Measurements from ENCODE around the gene PDXK. TPM values are rescaled to one million over a fixed set of nuclear protein-coding genes. Genes with fewer than 3 reads are reported as not detected.

Gene PDXK
- total and polyA plus RNA-seq, 9 of the 15 experiments (the other 6 are each of a cell fraction or from before 2014, with no cell fraction given): 5.6 to 162 (median 76.5) TPM

DNA sequence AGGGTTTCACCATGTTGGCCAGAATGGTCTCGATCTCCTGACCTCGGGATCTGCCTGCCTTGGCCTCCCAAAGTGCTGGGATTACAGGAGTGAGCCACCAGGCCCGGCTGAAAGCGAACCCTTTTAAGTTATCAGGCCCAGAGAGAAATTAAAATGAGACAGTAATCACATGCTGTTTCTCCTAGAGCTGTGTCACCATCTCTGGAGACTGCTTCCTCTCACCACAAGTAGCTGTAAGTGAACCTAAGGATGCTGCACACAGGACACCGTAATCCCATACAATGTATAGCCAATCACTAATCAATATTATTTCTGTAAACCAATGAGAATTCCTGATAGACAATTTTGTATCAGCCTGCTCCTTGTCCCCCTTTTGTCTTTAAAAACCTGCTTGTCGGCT is 62.9 kb downstream of the PDXK start (continued):
- TF ChIP-seq ZBTB34 (CRISPR knock-in tag; IDR thresholded peaks at IDR 0.05): no peak
- TF ChIP-seq ZNF124 (CRISPR knock-in tag; IDR thresholded peaks at IDR 0.05): no peak

GRCh38 chr21:43782431-43783097 is 63.6 kb downstream of the PDXK start:
- DNase-seq (ENCODE audit: extremely low read depth in 1 of 4, low spot score in 3 of 4): no peak
- peaks cover 0 to 5% of the 10 kb centered on the region in 2 experiments; a peak in 2 of 5 replicates for H3K27me3 ChIP-seq (ENCODE audit: control insufficient read depth in 2 of 2, insufficient read depth in 2 of 2, low read length in 2 of 2)
- in situ Hi-C loops (cut with MboI): loop anchor here (25.0 kb wide), 1 partner anchor 355 kb away; the partner anchor contains the start of gene GATD3
- no peaks in the 10 kb centered on the region for H3K36me3 ChIP-seq (ENCODE audit: control insufficient read depth, insufficient read depth, low read length)
- no peak for ATAC-seq
- peaks cover 2% of the 10 kb centered on the region for H3K9me1 ChIP-seq (ENCODE audit: control insufficient read depth, insufficient read depth, low read length)
- H4K20me1 ChIP-seq (replicated peaks; ENCODE audit: control insufficient read depth, insufficient read depth, low read length): no peaks in the 10 kb centered on the region
- FAIRE-seq: peak; percentile 62
- H3K9ac ChIP-seq (ENCODE audit: insufficient read depth in 1 of 2, low read depth in 2 of 2, low read length in 2 of 2): no peak overlapping the region
- 42% methylated on average over 5 of the region's 5 CpGs for WGBS (ENCODE audit: insufficient coverage, low coverage, missing lambda C conversion rate)
- POLR2A ChIA-PET: interaction anchor here (0.6 to 1.5 kb wide), 6 partner anchors 10 to 129 kb away, joined by 3 to 5 read pairs (median 3); no protein-coding TSS in a partner anchor
- no TSS peak for BruUV-seq (replicated peaks)
- CTCF ChIA-PET (ENCODE audit: low intra/inter-chr PET ratio): no interaction called here
- no peak overlapping the region for H3K4me3 ChIP-seq
- H3K27ac ChIP-seq (ENCODE audit: extremely low read depth, low read depth, low read length): no peak overlapping the region
- peaks cover 8 to 23% of the 10 kb centered on the region in 2 experiments for H3K4me1 ChIP-seq (replicated peaks in 1 of 2; ENCODE audit: control insufficient read depth in 2 of 2, insufficient read depth in 2 of 2, low read length in 2 of 2)
- H3K9me3 ChIP-seq (replicated peaks; ENCODE audit: control insufficient read depth, insufficient read depth, low read depth, low read length): no peaks in the 10 kb centered on the region
- no peaks in the 10 kb centered on the region for H3K79me2 ChIP-seq (ENCODE audit: control insufficient read depth, insufficient read depth, low read length)
- H3K4me2 ChIP-seq (ENCODE audit: insufficient read depth, low read length): no peak overlapping the region
- intact Hi-C loops (cut with micrococcal nuclease): no loop called here
- no peak overlapping the region for H2AFZ ChIP-seq (ENCODE audit: low read depth, low read length)
- no peak for TF ChIP-seq ZNF41 (CRISPR knock-in tag; conservative IDR thresholded peaks at IDR 0.05)
- TF ChIP-seq POLR3A (IDR thresholded peaks at IDR 0.05; ENCODE audit: borderline replicate concordance, extremely low read depth, insufficient read depth, insufficient read length): no peak
- TF ChIP-seq NEUROD1 (IDR thresholded peaks at IDR 0.05; ENCODE audit: borderline replicate concordance, low read depth, low read length, partially characterized antibody): no peak
- TF ChIP-seq, protein P1, sequence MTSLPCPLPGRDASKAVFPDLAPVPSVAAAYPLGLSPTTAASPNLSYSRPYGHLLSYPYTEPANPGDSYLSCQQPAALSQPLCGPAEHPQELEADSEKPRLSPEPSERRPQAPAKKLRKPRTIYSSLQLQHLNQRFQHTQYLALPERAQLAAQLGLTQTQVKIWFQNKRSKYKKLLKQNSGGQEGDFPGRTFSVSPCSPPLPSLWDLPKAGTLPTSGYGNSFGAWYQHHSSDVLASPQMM (CRISPR knock-in tag; IDR thresholded peaks at IDR 0.05): no peak
- TF ChIP-seq, protein P2, sequence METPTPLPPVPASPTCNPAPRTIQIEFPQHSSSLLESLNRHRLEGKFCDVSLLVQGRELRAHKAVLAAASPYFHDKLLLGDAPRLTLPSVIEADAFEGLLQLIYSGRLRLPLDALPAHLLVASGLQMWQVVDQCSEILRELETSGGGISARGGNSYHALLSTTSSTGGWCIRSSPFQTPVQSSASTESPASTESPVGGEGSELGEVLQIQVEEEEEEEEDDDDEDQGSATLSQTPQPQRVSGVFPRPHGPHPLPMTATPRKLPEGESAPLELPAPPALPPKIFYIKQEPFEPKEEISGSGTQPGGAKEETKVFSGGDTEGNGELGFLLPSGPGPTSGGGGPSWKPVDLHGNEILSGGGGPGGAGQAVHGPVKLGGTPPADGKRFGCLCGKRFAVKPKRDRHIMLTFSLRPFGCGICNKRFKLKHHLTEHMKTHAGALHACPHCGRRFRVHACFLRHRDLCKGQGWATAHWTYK (CRISPR knock-in tag; IDR thresholded peaks at IDR 0.05): no peak
- TF ChIP-seq PKNOX1 (IDR thresholded peaks at IDR 0.05): no peak
- no peak for TF ChIP-seq SMARCA4 (IDR thresholded peaks at IDR 0.05)
- TF ChIP-seq IFI16 (CRISPR knock-in tag; IDR thresholded peaks at IDR 0.05): no peak
- no peak for TF ChIP-seq CEBPG (CRISPR knock-in tag; IDR thresholded peaks at IDR 0.05)
- TF ChIP-seq CEBPG (tag; conservative IDR thresholded peaks at IDR 0.05 in 1 of 2, IDR thresholded peaks at IDR 0.05 in 1 of 2): 0 out of 4 replicates have a peak, but pooled peaks have one; percentile 7 to 16
- TF ChIP-seq ZNF140 (CRISPR knock-in tag; IDR thresholded peaks at IDR 0.05): no peak
- no peak for TF ChIP-seq ELK1 (CRISPR knock-in tag; IDR thresholded peaks at IDR 0.05)
- TF ChIP-seq EGR1 (conservative IDR thresholded peaks at IDR 0.05): no peak
- no peak for TF ChIP-seq ZNF561 (CRISPR knock-in tag; conservative IDR thresholded peaks at IDR 0.05)

Data from K562 (cell line).